Coronary artery (tissue), 2 donors: ENCODE results near the gene EYA2.

Source experiments
- DNase-seq: peaks from one replicate; pipeline ENCODE4 v3.0.0-alpha.2; 2017; ENCODE audit warnings: low spot score
- H3K27ac ChIP-seq, 2 donors: fragments of 200-600 bp; sonication (generic); one replicate each; pipeline ENCODE4 v1.5.1; 2016 to 2019
- H3K4me3 ChIP-seq: fragments of 200-600 bp; sonication (generic); 2 replicates; pipeline ENCODE4 v1.5.1; 2016; ENCODE audit warnings: mild to moderate bottlenecking, moderate library complexity
- TF ChIP-seq, protein P1 (sequence below): fragments of 200-600 bp; sonication (generic); IDR thresholded peaks from one replicate; pipeline ENCODE4 v1.5.1; 2019; ENCODE audit warnings: antibody characterized with exemption

Gene EYA2

GRCh38 chr20:47042464-47042863 lies 147.8 kb downstream of the EYA2 start:
- TF ChIP-seq, protein P1, sequence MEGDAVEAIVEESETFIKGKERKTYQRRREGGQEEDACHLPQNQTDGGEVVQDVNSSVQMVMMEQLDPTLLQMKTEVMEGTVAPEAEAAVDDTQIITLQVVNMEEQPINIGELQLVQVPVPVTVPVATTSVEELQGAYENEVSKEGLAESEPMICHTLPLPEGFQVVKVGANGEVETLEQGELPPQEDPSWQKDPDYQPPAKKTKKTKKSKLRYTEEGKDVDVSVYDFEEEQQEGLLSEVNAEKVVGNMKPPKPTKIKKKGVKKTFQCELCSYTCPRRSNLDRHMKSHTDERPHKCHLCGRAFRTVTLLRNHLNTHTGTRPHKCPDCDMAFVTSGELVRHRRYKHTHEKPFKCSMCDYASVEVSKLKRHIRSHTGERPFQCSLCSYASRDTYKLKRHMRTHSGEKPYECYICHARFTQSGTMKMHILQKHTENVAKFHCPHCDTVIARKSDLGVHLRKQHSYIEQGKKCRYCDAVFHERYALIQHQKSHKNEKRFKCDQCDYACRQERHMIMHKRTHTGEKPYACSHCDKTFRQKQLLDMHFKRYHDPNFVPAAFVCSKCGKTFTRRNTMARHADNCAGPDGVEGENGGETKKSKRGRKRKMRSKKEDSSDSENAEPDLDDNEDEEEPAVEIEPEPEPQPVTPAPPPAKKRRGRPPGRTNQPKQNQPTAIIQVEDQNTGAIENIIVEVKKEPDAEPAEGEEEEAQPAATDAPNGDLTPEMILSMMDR, result no peak

GRCh38 chr20:47043086-47043485 lies 148.4 kb downstream of the EYA2 start:
- Histone ChIP-seq H3K27ac (no peak overlapping the region), H3K4me3 (no peak overlapping the region)
- TF ChIP-seq, protein P1, result no peak
- no peak for DNase-seq

More at GRCh38 chr20:47042464-47042863, 147.8 kb downstream of the EYA2 start:
- H3K4me3 ChIP-seq, result no peak overlapping the region
- H3K27ac ChIP-seq, result no peak overlapping the region
- no peak for DNase-seq

GRCh38 chr20:47044938-47045337 lies 150.3 kb downstream of the EYA2 start:
- Histone ChIP-seq H3K27ac (no peak overlapping the region), H3K4me3 (no peak overlapping the region)
- no peak for DNase-seq
- TF ChIP-seq, protein P1, result no peak

- no peak overlapping the region for H3K4me3 ChIP-seq
- DNase-seq, result no peak
- no peak overlapping the region for H3K27ac ChIP-seq
- TF ChIP-seq, protein P1, result no peak
Observed at GRCh38 chr20:47048054-47048453, 153.4 kb downstream of the EYA2 start.

DNA sequence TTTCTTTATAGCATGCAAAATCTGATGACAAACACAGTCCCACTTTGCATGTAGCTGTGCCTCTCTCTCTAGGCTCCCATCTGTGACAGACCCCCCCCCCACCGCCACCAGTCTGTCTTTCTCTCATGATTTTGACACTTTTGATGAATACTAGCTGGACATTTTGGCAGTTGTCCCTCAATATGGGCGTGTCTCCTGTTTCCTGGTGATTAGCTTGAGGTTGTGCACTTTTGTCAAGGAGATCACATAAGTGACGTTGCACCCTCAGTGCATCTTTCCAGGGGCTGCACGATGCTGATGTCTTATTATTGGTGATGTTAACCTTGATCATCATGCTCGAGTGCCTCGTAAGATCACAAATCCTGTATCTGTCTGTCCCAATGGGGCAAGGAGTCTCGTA lies 155.1 kb downstream of the EYA2 start:
- no peak for DNase-seq
- Histone ChIP-seq H3K4me3 (no peak overlapping the region), H3K27ac (no peak overlapping the region)
- TF ChIP-seq, protein P1, result no peak

DNA sequence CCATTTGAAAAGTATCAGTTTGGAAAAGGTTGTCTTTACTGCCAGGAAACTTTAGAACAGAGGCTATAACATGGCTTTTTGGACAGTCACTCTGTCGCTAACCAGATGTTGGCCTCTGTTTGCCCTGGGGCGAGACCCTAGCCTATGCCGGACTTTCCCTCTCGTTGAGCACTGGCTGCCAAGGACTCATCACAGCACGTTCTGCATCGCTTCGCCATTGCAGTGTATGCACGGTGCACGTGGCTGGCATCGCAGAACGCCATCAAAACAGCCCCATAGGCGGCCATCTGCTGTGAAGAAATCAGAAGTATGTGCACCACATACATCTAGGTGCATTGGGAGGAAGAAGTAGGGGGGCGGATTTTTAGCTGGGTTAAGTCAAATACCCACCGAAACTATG lies 156.4 kb downstream of the EYA2 start:
- no peak overlapping the region for H3K4me3 ChIP-seq
- no peak overlapping the region for H3K27ac ChIP-seq
- DNase-seq, result no peak
- TF ChIP-seq, protein P1, result no peak

DNA sequence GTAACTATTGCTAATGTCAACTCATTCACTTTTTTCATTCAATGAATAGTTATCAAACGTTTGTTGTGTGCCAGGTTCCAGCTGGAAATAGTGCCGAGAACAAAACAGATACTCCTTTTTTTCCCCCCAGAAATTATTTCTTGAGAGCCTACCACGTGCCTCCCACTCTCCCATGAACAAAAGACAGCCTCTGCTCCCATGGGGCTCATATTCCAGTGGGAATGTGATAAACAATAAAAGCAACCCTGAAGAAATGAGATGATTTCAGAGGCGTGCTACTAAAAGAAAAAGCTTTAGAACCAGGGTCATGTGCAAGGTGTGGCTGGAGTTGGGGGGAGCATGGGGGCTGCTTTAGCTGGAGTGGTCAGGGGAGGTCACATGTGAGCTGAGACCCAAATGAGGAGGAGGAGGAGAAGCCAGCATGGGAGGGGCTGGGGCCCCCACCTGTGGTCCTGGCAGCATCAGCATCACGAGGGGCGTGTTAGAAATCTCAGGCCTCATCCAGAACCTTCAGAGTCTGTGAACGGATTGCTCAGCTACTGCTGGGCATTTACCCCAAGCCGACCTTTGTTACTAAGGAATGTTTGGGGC lies 157.4 kb downstream of the EYA2 start:
- TF ChIP-seq, protein P1, result no peak
- DNase-seq, result no peak
- H3K27ac ChIP-seq, result no peak overlapping the region
- H3K4me3 ChIP-seq, result no peak overlapping the region
